BE2C (cell line): ENCODE results near the gene ARMCX6. TPM values are rescaled to one million over a fixed set of nuclear protein-coding genes. Genes with fewer than 3 reads are reported as not detected.

Source experiments
- DNase-seq: peaks from one replicate; pipeline ENCODE4 v3.0.0-alpha.2; 2020
- H3K27me3 ChIP-seq: fragments of 250-450 bp; sonication (Bioruptor Pico); 2 replicates; pipeline ENCODE4 v1.5.1; 2020; ENCODE audit warnings: mild to moderate bottlenecking
- H3K36me3 ChIP-seq: fragments of 250-450 bp; sonication (Bioruptor Pico); 2 replicates; pipeline ENCODE4 v1.5.1; 2020; ENCODE audit warnings: mild to moderate bottlenecking
- H3K4me1 ChIP-seq: fragments of 250-450 bp; sonication (Bioruptor Pico); 2 replicates; pipeline ENCODE4 v1.5.1; 2020
- H3K4me3 ChIP-seq: 2 replicates; pipeline ENCODE4 v1.5.1; 2011; ENCODE audit warnings: low read depth, low read length
- H3K9me3 ChIP-seq: fragments of 250-450 bp; sonication (Bioruptor Pico); 2 replicates; pipeline ENCODE4 v1.5.1; 2020
- CTCF ChIP-seq: IDR thresholded peaks from 2 replicates; pipeline ENCODE4 v1.5.1; 2012; ENCODE audit warnings: mild to moderate bottlenecking, low read depth, low read length
- polyA plus RNA-seq: library from polyadenylated mRNA; unstranded; fragments of >200 nt; gene quantifications from one replicate; pipeline ENCODE4 v1.2.1, GENCODE V29; 2012; ENCODE audit warnings: low read depth, missing spikeins; ENCODE audit not compliant: insufficient read length, insufficient read depth

ARMCX6 gene
- polyA plus RNA-seq: 33.4 TPM

DNA sequence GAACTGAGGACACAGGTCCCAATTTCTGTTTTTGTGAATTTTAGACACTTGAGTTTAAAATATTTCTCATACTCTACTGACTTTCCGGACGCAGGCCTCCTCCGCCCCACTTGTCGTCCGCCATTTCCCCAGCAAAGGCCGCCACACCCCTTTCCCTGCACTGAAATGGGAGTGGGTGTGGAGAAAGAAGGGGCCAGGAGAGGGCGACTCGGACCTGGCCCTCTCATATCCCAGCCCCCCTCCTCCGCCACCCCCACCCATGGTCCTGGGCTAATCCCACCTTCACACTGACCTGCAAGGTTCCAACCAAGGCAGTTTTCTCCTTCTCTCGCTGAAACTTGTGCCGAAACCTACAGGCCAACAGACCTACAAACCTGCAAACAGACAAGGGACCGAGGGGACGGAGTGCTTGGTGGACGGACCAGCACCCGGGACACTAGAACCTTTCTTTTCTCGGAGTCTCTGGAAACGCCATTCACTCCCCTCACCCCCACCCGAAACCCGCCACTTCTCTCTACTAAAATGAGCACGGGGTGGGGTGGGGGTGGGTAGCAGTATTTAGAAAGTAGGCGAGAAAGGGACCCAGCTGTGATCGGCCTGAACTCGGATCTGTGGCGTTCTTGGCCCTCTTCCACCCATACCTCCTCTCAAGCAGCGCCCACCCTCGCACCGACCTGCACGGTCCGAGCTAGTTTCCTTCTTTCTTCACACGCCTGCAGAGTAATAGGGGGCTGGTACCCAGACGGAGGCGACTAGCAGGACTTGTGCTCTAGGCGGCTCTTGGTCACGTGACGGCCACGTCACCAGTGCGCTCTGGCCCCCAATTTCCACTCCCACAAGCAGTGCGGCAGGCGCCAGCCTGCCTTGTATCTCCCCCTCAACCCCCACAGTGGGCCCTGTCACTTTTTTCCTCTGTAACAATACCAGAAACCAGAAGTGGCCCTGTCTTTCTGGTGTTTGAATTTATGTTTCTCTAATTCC lies at the start of gene ARMCX6:
ARMCX6 (minus strand) TSS at position 790 of the 981 bp plus-strand sequence. CDS start 1,380 bp downstream, outside the sequence.
- TF ChIP-seq CTCF: peak; percentile 50
- Histone ChIP-seq H3K4me3 (peak within 1 kb of the TSS; percentile 80), H3K36me3 (no peaks in the 10 kb centered on the region), H3K27me3 (no peaks in the 10 kb centered on the region), H3K9me3 (no peaks in the 10 kb centered on the region), H3K4me1 (no peaks in the 10 kb centered on the region; the same call in 1 of the 2 replicates)
- DNase-seq: peak; percentile 83

- H3K36me3 ChIP-seq: no peaks in the 10 kb centered on the region
- H3K4me3 ChIP-seq: peak within 1 kb of the TSS; percentile 73
- no peak for TF ChIP-seq CTCF
- H3K4me1 ChIP-seq: no peaks in the 10 kb centered on the region
- H3K9me3 ChIP-seq: no peaks in the 10 kb centered on the region
- DNase-seq: no peak
- no peaks in the 10 kb centered on the region; the same call in 1 of the 2 replicates for H3K27me3 ChIP-seq
Observed at GRCh38 chrX:101659601-101660063, 41.8 kb upstream of the ARMCX6 start, which contains the start of gene ARMCX2. Gene ARMCX2, minus strand, starts transcription at chrX:101659850. Its CDS starts 2,262 bp downstream, at chrX:101657588.

DNA sequence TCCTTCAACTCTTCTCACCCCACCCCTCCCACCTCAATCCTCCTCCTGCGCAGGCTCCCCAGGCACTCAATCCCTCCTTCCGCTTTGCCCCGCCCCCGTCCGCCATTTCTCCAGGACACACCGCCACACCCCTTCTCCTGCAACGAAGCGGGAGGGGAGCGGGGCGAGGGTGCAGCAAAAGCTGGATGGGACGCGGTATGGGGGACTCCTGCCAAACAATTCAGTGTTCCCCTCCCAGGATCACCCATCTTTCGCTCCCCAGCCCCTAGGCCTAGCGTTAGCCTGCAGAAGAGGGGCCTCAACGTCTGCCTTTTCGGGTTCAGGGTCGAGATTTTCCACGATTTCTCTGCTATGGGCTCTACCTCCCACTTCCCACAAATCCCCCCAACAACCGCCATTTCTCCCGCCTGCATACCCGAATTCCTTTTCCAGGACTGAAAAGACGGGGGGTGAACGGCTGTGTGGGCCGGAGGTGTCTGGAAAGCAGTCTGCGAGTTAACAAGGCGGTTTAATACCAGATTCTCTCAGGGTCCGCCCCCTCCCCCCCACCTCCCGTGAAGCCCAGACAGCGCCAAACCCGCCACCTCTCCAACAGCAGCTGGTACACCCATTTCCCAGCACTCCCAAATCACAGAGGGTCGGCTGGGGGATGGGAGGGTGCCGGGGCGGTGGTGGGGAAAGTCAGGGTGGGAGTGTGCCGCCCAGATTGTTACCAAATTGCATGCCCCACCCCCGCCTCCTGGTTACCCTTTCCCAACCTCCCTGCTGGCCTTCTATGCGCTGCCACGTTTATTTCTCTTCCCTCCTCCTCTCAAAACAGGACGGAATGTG lies 41.1 kb upstream of the ARMCX6 start:
- Histone ChIP-seq H3K4me3 (peak overlapping the region; percentile 73), H3K9me3 (no peaks in the 10 kb centered on the region), H3K36me3 (no peaks in the 10 kb centered on the region), H3K4me1 (no peaks in the 10 kb centered on the region), H3K27me3 (no peaks in the 10 kb centered on the region; the same call in 1 of the 2 replicates)
- peak; percentile 64 for DNase-seq
- no peak for TF ChIP-seq CTCF

DNA sequence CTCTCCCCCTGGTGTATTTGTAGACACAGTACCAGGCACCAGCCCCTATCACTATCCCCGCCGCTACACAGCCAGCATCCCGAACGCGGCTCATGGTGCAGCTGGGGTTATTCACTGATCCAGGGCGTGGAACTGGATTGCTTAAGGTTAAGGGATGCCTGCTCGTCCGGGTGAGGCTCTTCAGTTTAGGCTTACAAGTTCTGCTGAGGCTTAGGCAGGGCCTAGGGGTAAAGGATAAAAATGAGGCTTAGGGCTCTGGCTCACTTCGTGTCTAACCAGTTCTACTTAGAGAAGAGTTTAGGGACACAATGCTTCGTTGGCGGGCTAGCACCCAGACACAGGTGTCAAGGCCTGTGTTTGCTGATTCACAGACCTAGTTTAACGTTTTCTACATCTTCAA lies 39.7 kb upstream of the ARMCX6 start:
- Histone ChIP-seq H3K4me3 (no peak overlapping the region), H3K9me3 (no peaks in the 10 kb centered on the region), H3K4me1 (no peaks in the 10 kb centered on the region), H3K27me3 (no peaks in the 10 kb centered on the region), H3K36me3 (no peaks in the 10 kb centered on the region)
- TF ChIP-seq CTCF: no peak
- no peak for DNase-seq

DNA sequence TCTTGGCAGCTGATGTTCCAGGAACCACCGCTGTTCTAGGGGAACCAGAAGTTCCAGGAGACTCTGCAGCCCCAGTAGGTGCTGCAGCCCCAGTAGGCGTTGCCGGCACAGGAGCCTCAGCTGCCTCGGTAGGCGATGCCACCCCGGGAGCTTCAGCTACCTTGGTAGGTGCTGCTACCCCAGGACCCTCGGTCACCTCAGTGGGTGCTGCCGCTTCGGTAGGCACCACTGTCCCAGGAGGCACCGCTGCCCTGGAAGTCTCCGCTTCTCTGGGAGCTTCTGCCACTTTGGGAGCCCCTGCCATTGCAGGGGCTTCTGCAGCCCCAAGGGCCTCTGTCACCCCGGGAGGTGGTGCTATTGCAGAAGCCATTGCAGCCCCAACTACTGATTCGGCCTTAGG lies 39.0 kb upstream of the ARMCX6 start:
- no peaks in the 10 kb centered on the region for H3K27me3 ChIP-seq
- TF ChIP-seq CTCF: no peak
- H3K4me1 ChIP-seq: no peaks in the 10 kb centered on the region

More for the DNA sequence above, 39.0 kb upstream of the ARMCX6 start:
- no peaks in the 10 kb centered on the region for H3K36me3 ChIP-seq
- no peak for DNase-seq
- no peaks in the 10 kb centered on the region for H3K9me3 ChIP-seq
- no peak overlapping the region for H3K4me3 ChIP-seq
